Stimulated activated CD8-positive, alpha-beta memory T cell treated with anti-CD3 and anti-CD28 coated beads, Interleukin-7, amount 100 ng/mL, for 1 hour (primary cell): ENCODE data around the gene DPYD.

ENCODE experiments used
- DNase-seq, 2 donors: peaks; one replicate each; pipeline ENCODE4 v3.0.0-alpha.2; 2020; ENCODE audit warnings: low read depth in 2 of 2

The DPYD gene

GRCh38 chr1:97044159-97044760, 876.6 kb downstream of the DPYD start:
- DNase-seq: no peak

DNA sequence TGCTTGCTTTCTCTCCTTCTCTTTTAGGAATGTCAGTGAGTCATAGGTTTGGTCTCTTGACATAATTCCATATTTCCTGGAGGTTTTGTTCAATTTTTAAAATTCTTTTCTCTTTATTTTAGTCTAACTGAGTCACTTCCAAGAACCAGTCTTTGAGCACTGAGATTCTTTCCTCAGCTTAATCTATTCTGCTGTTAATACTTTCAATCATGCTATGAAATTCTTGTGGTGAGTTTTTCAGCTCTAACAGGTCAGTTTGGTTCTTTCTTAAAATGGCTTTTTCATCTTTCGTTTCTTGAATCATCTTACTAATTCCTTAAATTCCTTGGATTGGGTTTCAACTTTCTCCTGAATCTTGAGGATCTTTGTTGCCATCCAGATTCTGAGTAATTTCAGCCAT, 878.3 kb downstream of the DPYD start:
- no peak for DNase-seq

GRCh38 chr1:97041026-97041425, 879.8 kb downstream of the DPYD start:
- no peak for DNase-seq

- DNase-seq: no peak
These were observed 882.4 kb downstream of the DPYD start for GRCh38 chr1:97038410-97038809.

DNA sequence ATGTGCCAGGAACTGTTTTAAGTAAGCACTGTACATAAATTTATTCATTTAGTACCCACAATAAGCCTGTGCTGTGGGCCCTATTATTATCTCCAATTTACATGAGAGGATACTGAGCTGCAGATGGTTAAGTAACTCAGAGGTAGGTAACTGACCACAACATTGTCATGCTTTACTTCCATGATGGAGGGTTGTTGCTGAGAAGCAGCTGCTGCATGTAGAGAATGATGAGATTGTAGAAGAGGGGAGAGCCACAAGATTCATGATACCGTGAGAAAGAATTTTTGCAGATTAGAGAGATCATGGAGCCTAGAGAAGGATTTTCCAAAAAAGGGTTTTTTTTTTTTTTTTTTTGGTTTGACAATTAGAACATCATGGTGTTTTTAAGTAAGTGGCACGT, 886.2 kb downstream of the DPYD start:
- DNase-seq: no peak

- DNase-seq: no peak
These were observed 886.9 kb downstream of the DPYD start for GRCh38 chr1:97033949-97034348.
